Caco-2 (cell line): ENCODE data around the gene PDGFRB. TPM values are rescaled to one million over a fixed set of nuclear protein-coding genes. Genes with fewer than 3 reads are reported as not detected.
"Not testable (repeated sequence)": the region's sequence is repeated elsewhere in the genome, so short reads cannot be mapped to it uniquely, and the experiment has no call there.

ENCODE experiments used
- BruUV-seq: library from RNA; stranded (reverse); fragments of 400-500 nt; replicated peaks from 2 replicates; lab custom pipeline; 2021; lab: Mats Ljungman, UMichigan
- CTCF ChIA-PET: fragments of 300-600 bp; sonication (Branson Sonifier 250); formaldehyde crosslinking; loops from one replicate; lab custom pipeline; 2022; ENCODE audit warnings: antibody characterized with exemption; lab: Charles Lee
- POLR2A ChIA-PET: fragments of 300-600 bp; sonication (Branson Sonifier 250); formaldehyde crosslinking; loops from one replicate; lab custom pipeline; 2022; ENCODE audit warnings: antibody characterized with exemption; lab: Charles Lee
- DNase-seq, 2 experiments: peaks; one replicate each; pipeline versions ENCODE4 v3.0.0 to v3.0.0-alpha.2; 2020 to 2022
- H3K27me3 ChIP-seq: replicated peaks from 2 replicates; pipeline ENCODE4 v1.6.0; 2011; ENCODE audit warnings: low read length; ENCODE audit not compliant: control insufficient read depth, insufficient read depth
- H3K36me3 ChIP-seq: 2 replicates; pipeline ENCODE4 v1.5.1; 2011; ENCODE audit warnings: low read length; ENCODE audit not compliant: control insufficient read depth, insufficient read depth
- H3K4me1 ChIP-seq: fragments of 250-450 bp; sonication (Bioruptor Pico); 2 replicates; pipeline ENCODE4 v1.5.1; 2020; ENCODE audit warnings: mild to moderate bottlenecking
- H3K4me3 ChIP-seq: 2 replicates; pipeline ENCODE4 v1.5.1; 2011; ENCODE audit warnings: low read depth, mild to moderate bottlenecking, control low read depth, low read length
- H3K9me3 ChIP-seq: fragments of 250-450 bp; sonication (Bioruptor Pico); 2 replicates; pipeline ENCODE4 v1.5.1; 2020; ENCODE audit warnings: mild to moderate bottlenecking, moderate library complexity
- H3K27ac Mint-ChIP-seq: one replicate; pipeline ENCODE4 v1.8.0; 2022; ENCODE audit warnings: mixed read lengths; ENCODE audit not compliant: unreplicated experiment
- H3K27me3 Mint-ChIP-seq: one replicate; pipeline ENCODE4 v1.8.0; 2022; ENCODE audit warnings: mixed read lengths; ENCODE audit not compliant: insufficient read depth, unreplicated experiment
- H3K36me3 Mint-ChIP-seq: one replicate; pipeline ENCODE4 v1.8.0; 2022; ENCODE audit warnings: mild to moderate bottlenecking, mixed read lengths; ENCODE audit not compliant: insufficient read depth, unreplicated experiment
- H3K4me1 Mint-ChIP-seq: one replicate; pipeline ENCODE4 v1.8.0; 2022; ENCODE audit warnings: low read depth, mixed read lengths; ENCODE audit not compliant: unreplicated experiment
- H3K4me3 Mint-ChIP-seq: one replicate; pipeline ENCODE4 v1.8.0; 2022; ENCODE audit warnings: mild to moderate bottlenecking, moderate library complexity, mixed read lengths; ENCODE audit not compliant: unreplicated experiment
- H3K9me3 Mint-ChIP-seq: one replicate; pipeline ENCODE4 v1.8.0; 2022; ENCODE audit warnings: mixed read lengths; ENCODE audit not compliant: unreplicated experiment
- intact Hi-C: fragments of 100-400 bp; cut with micrococcal nuclease; formaldehyde crosslinking; loops from one replicate; pipeline ENCODE4 v1.10.0; 2022; ENCODE audit not compliant: unreplicated experiment
- total RNA-seq: library from RNA; stranded (reverse); gene quantifications from 2 replicates; pipeline ENCODE4 v1.2.3, GENCODE V29; 2022
- TF ChIP-seq, protein P1 (sequence below), 2 experiments: fragments of 200-600 bp in 1 of 2; IDR thresholded peaks; 1 replicate in 1 of 2; 2 replicates in 1 of 2; pipeline versions ENCODE4 v1.5.1 to v1.8.0; 2011 to 2022; ENCODE audit warnings: antibody characterized with exemption in 1 of 2, control low read depth in 1 of 2, inconsistent platforms in 1 of 2, low read depth in 1 of 2, low read length in 1 of 2, mild to moderate bottlenecking in 1 of 2, moderate library complexity in 1 of 2; ENCODE audit not compliant: insufficient read depth in 1 of 2, severe bottlenecking in 1 of 2, unreplicated experiment in 1 of 2

The PDGFRB gene
- total RNA-seq, 1 experiment from 2014 or later = 5.9 TPM

DNA sequence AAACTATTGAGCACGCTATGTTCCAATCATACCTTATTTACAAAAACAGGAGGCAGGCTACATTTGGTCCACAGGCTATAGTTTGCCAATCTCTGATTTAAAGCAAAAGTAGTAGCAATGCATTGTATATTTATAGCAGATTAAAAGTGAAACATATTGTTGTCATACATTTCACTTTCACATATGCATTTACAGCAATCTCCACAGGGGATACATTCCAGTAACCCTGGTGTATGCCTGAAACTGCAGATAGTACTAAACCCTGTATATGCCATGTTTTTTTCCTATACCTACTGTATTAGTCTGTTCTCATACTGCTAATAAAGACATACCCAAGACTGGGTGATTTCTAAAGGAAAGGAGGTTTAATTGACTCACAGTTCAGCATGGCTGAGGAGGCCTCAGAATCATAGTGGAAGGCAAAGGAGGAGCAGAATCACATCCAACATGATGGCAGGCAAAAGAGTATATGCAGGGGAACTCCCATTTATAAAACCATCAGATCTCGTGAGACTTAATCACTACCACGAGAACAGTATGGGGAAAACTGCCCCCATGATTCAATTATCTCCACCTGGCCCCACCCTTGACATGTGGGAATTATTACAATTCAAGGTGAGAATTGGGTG, 63.4 kb downstream of the PDGFRB start:
- no peaks in the 10 kb centered on the region for H3K9me3 ChIP-seq
- Mint-ChIP-seq H3K4me1 (peaks cover 31% of the 10 kb centered on the region), H3K27ac (no peak overlapping the region), H3K27me3 (peaks cover 2% of the 10 kb centered on the region), H3K4me3 (no peak overlapping the region), H3K9me3 (no peaks in the 10 kb centered on the region), H3K36me3 (no peaks in the 10 kb centered on the region)
- peaks cover 28% of the 10 kb centered on the region for H3K4me1 ChIP-seq
- POLR2A ChIA-PET = no interaction called here
- intact Hi-C loops = no loop called here
- DNase-seq = no peak
- H3K4me3 ChIP-seq = no peak overlapping the region
- no TSS peak for BruUV-seq
- H3K27me3 ChIP-seq = no peaks in the 10 kb centered on the region
- CTCF ChIA-PET = interaction anchor here (0.6 kb wide), 2 partner anchors 84 to 150 kb away, joined by 4 to 5 read pairs; no protein-coding TSS in a partner anchor
- TF ChIP-seq, protein P1, sequence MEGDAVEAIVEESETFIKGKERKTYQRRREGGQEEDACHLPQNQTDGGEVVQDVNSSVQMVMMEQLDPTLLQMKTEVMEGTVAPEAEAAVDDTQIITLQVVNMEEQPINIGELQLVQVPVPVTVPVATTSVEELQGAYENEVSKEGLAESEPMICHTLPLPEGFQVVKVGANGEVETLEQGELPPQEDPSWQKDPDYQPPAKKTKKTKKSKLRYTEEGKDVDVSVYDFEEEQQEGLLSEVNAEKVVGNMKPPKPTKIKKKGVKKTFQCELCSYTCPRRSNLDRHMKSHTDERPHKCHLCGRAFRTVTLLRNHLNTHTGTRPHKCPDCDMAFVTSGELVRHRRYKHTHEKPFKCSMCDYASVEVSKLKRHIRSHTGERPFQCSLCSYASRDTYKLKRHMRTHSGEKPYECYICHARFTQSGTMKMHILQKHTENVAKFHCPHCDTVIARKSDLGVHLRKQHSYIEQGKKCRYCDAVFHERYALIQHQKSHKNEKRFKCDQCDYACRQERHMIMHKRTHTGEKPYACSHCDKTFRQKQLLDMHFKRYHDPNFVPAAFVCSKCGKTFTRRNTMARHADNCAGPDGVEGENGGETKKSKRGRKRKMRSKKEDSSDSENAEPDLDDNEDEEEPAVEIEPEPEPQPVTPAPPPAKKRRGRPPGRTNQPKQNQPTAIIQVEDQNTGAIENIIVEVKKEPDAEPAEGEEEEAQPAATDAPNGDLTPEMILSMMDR (IDR thresholded peaks at IDR 0.05; ENCODE audit: insufficient read depth in 1 of 2, low read depth in 1 of 2, low read length in 1 of 2, severe bottlenecking in 1 of 2, unreplicated experiment in 1 of 2) = no peak
- no peaks in the 10 kb centered on the region for H3K36me3 ChIP-seq

GRCh38 chr5:150085950-150086715, 69.5 kb downstream of the PDGFRB start, which contains the start of gene CSF1R:
TSS of gene CSF1R (minus strand) at chr5:150086554. CDS start at chr5:150086427, 127 bp downstream.
- intact Hi-C loops = no loop called here
- no TSS peak for BruUV-seq
- no peaks in the 10 kb centered on the region for H3K27me3 Mint-ChIP-seq
- CTCF ChIA-PET = interaction anchor here (0.6 kb wide), 1 partner anchor 310 kb away, joined by 5 read pairs; no protein-coding TSS in a partner anchor
- H3K9me3 Mint-ChIP-seq = no peaks in the 10 kb centered on the region
- no peak for DNase-seq
- no peak within 1 kb of the TSS for H3K4me3 Mint-ChIP-seq
- Histone ChIP-seq H3K27me3 (no peaks in the 10 kb centered on the region), H3K4me1 (peaks cover 10% of the 10 kb centered on the region), H3K9me3 (no peaks in the 10 kb centered on the region), H3K36me3 (no peaks in the 10 kb centered on the region), H3K4me3 (no peak within 1 kb of the TSS)
- H3K27ac Mint-ChIP-seq = no peak within 1 kb of the TSS
- H3K4me1 Mint-ChIP-seq = peaks cover 17% of the 10 kb centered on the region
- TF ChIP-seq, protein P1 (IDR thresholded peaks at IDR 0.05; ENCODE audit: insufficient read depth in 1 of 2, low read depth in 1 of 2, low read length in 1 of 2, severe bottlenecking in 1 of 2, unreplicated experiment in 1 of 2) = no peak
- POLR2A ChIA-PET = no interaction called here
- H3K36me3 Mint-ChIP-seq = no peaks in the 10 kb centered on the region

DNA sequence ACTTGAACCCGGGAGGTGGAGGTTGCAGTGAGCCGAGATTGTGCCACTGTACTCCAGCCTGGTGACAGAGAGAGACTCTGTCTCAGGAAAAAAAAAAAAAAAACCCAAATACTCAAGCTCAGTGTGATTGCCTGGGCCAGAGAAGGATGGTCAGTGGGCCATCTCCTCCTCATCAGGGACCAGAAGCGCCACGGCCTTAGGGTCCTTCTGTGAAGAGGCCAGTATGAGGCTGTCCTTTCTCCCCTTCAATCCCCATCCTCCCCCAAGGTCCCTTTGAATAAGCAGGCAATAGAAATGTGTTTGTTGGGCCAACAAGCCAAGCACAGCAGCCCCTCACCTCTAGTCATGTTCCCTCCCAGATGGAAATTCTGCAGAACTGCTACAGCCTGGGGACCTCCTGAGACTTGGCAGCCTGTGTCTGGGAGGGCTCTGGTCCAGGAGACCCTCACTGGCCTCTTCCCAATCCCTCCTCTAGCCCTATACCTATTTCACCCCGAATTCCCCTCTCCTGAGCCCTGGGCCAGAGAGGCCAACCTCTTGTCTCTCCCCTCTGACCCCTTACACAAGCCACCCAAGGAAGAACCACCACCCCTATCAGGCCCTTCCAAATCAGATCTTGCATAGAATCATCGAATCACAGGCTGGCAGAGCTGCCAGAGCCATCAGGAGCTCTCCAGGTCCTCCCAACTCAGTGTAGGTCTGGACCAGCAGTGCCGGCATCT, 70.3 kb downstream of the PDGFRB start:
- H3K27me3 Mint-ChIP-seq = no peaks in the 10 kb centered on the region

DNA sequence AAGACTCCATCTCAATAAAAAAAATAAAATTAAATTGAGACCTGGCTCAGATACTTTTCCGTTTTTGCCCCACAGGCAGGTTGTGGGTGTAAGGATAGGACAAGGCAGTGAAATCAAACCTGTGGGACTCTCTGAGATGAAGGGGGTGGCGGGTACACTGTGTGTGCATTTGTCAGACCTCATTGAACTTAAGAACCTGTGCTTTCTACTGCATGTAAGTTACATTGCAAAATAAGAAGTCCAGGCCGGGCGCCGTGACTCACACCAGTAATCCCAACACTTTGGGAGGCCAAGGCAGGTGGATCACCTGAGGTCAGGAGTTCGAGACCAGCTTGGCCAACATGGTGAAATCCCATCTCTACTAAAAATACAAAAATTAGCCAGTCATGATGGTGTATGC, 70.9 kb downstream of the PDGFRB start:
- H3K9me3 ChIP-seq, H3K27me3 ChIP-seq, H3K27me3 Mint-ChIP-seq, intact Hi-C loops, H3K27ac Mint-ChIP-seq, POLR2A ChIA-PET, H3K4me1 ChIP-seq, H3K36me3 Mint-ChIP-seq, CTCF ChIA-PET, H3K4me3 Mint-ChIP-seq, DNase-seq, H3K9me3 Mint-ChIP-seq, H3K36me3 ChIP-seq, H3K4me1 Mint-ChIP-seq, H3K4me3 ChIP-seq, BruUV-seq: not testable (repeated sequence)

More for the DNA sequence above, 70.3 kb downstream of the PDGFRB start:
- intact Hi-C loops = no loop called here
- H3K36me3 Mint-ChIP-seq = no peaks in the 10 kb centered on the region
- ChIA-PET CTCF (no interaction called here), POLR2A (no interaction called here)
- H3K4me3 ChIP-seq = no peak overlapping the region
- H3K27me3 ChIP-seq = no peaks in the 10 kb centered on the region
- no peaks in the 10 kb centered on the region for H3K36me3 ChIP-seq
- peaks cover 10% of the 10 kb centered on the region for H3K4me1 Mint-ChIP-seq
- no peak overlapping the region for H3K27ac Mint-ChIP-seq
- H3K4me3 Mint-ChIP-seq = no peak overlapping the region
- 0 out of 2 replicates have a peak, but pooled peaks cover 5% of the 10 kb centered on the region for H3K4me1 ChIP-seq
- BruUV-seq = no TSS peak
- TF ChIP-seq, protein P1 (IDR thresholded peaks at IDR 0.05; ENCODE audit: insufficient read depth in 1 of 2, low read depth in 1 of 2, low read length in 1 of 2, severe bottlenecking in 1 of 2, unreplicated experiment in 1 of 2) = no peak
- no peaks in the 10 kb centered on the region for H3K9me3 Mint-ChIP-seq
- no peak for DNase-seq
- H3K9me3 ChIP-seq = no peaks in the 10 kb centered on the region
